NCI-H1436 treated with DMSO at 0.1 percent for 48 hours (cell line): ENCODE data around the gene FAM161A.

Experiments
- DNase-seq: peaks from one replicate; lab custom pipeline; 2025; lab: John Stamatoyannopoulos, UW

The FAM161A gene

DNA sequence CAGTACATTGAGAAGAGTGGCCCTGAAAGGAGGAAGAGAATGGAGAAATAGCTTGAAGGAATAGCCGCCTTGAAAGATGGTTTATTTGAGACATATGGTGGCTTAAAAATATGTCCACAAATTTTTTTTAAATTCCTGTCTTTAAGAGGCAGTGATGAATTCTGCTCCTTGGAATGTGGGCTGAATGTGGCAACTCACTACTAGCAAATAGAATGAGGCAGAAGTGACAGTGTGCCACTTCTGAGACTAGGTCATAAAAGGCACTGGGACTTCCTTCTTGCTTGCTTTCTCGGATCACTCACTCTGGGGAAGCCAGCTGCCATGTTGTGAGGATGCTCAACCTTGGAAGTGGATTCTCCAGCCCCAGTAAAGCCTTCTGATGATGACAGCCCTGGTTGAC lies 67.0 kb downstream of the FAM161A start:
- no peak for DNase-seq

DNA sequence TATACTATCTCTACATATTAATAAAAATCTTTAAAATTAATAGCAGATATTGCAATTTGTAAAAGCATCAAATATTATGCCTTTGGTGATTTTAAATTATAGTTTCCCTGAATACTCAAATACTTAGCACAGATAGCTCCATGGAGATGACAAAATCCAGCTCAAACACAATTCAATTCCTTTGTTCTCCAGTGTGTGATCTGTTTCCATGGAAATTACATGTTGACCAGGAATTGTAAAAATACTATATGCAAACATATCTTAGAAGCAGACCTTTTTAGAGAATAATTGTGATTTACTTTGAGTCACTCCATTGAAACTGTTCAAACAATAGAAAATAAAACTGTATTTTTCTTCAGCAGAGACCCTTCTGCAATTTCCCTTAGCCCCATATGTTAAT lies 68.3 kb downstream of the FAM161A start:
- no peak for DNase-seq

DNA sequence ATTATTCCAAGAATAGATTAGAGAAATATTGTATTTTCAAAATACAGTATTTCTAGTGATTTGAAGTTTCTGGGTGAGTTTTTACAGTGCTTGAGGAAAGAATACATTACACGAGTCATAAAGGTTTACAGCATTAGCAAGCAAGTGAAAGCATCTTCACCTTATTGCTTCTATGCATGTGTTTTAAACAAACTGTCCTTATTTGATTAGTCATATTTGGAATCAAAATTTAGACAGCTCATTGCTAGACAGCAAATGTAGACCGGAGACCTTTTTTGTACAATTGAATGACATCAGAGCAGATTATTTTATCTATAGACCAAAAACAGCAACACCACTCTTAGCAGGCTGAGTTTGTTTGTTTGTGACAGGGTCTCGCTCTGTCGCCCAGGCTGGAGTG lies 69.2 kb downstream of the FAM161A start:
- DNase-seq, result no peak

DNA sequence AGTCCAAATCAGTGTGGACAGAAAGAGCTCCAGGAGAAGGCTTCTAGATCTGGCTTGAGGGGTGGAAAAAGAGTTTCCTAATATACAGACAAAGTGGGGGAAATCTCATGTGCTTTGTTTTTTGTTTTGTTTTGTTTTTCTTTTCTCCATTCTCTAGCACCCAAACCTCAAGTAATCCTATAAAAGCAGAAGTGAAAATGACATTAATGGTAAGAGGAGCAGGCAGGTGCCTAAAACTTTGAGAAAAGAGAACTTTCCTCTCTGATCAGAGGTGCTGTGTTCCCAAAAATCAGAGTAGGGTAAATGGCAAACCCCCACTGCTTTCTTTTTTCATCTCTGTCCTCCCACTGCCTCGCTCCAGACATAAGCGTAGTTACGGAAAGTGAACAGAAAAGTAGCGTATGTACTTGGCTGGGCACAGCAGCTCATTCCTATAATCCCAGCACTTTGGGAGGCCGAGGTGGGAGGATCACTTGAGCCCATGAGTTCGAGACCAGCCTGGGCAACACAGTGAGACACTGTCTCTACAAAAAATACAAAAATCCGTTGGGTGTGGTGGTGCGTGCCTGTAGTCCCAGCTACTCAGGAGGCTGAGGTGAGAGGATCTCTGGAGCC lies 77.8 kb downstream of the FAM161A start:
- no peak for DNase-seq
